ENCODE results near the gene TTC23L. TPM values are rescaled to one million over a fixed set of nuclear protein-coding genes. Genes with fewer than 3 reads are reported as not detected.
"Not testable (repeated sequence)": the region's sequence is repeated elsewhere in the genome, so short reads cannot be mapped to it uniquely, and the experiment has no call there.

Gene TTC23L
- total and polyA plus RNA-seq, 2 donors (not counting 1 experiment from before 2014, with no cell fraction given) = 0.24 to 0.33 TPM

DNA sequence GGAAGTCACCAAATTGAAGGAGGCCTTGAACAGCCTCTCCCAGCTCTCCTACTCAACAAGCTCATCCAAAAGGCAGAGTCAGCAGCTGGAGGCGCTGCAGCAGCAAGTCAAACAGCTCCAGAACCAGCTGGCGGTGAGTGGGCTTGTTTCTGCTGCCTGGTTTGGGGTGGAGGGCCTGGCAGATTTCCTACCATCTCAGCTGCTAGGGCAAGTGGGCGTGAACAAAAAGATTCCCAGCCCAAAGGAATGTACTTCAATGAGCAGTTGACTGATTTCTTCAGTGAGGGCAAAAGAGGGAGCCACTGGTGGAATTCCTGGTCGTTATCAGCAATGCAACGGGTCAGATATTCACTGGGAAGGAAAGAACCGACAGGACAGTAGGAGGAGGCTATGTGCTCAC is 12.6 kb upstream of the TTC23L start:
- peak in 1 of 2 donors; percentile 77 for DNase-seq (ENCODE audit: low read depth in 2 of 2)
- H3K36me3 ChIP-seq (ENCODE audit: control insufficient read depth, insufficient read depth, low read length) = peaks cover 23% of the 10 kb centered on the region
- no peak for TF ChIP-seq EZH2 (IDR thresholded peaks at IDR 0.05; ENCODE audit: low read length, missing control alignments)
- TF ChIP-seq, protein P1, sequence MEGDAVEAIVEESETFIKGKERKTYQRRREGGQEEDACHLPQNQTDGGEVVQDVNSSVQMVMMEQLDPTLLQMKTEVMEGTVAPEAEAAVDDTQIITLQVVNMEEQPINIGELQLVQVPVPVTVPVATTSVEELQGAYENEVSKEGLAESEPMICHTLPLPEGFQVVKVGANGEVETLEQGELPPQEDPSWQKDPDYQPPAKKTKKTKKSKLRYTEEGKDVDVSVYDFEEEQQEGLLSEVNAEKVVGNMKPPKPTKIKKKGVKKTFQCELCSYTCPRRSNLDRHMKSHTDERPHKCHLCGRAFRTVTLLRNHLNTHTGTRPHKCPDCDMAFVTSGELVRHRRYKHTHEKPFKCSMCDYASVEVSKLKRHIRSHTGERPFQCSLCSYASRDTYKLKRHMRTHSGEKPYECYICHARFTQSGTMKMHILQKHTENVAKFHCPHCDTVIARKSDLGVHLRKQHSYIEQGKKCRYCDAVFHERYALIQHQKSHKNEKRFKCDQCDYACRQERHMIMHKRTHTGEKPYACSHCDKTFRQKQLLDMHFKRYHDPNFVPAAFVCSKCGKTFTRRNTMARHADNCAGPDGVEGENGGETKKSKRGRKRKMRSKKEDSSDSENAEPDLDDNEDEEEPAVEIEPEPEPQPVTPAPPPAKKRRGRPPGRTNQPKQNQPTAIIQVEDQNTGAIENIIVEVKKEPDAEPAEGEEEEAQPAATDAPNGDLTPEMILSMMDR (conservative IDR thresholded peaks at IDR 0.05 in 1 of 2, IDR thresholded peaks at IDR 0.05 in 1 of 2; ENCODE audit: low read depth in 1 of 2, low read length in 2 of 2) = no peak

DNA sequence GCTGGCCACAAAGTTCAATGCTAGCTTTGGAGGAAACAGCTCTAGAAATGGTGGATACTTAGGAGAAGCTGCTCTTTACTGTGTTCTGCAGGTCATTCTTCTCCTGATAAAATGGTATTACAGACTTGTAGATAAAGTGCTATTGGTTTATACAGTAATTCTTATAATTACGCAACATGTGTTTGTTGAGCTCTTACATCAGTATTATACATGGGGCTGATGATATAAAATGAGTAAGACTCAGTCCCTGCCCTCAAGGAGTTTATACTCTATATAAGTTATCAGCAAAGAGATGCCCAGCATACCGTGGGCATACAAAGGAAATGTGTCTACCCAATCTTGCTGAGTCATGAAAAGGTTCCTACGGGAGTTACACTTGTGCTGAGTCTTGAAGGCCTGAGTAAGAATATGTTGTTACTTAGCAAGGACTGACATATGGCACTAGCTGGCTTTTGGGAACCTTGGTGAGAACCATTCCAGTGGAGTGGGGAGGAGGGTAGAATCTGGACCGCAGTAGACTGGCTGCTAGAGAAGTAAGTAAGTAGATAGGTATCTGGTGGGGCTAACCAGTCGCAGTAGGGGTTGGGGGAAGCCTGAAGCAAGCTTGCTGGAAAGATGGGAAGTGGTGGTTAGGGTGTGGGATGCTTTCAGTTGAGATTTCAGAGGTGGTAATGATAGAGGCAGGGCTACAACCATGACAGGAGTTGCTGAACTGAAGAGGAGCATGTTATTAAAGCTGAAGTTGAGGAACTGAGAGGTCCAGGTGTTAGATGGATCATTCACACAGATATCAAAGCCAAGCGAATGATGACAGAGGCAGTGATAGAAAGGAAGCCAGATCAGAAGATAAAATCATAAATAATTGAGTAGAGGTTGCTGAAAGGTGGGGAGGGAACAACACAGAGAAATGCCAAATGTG is 11.1 kb upstream of the TTC23L start:
- no peak overlapping the region for H2AFZ ChIP-seq (ENCODE audit: low read length)
- no peak overlapping the region for H3K9ac ChIP-seq (ENCODE audit: insufficient read depth, low read length)
- H3K36me3 ChIP-seq (ENCODE audit: control insufficient read depth, insufficient read depth, low read length) = peaks cover 21% of the 10 kb centered on the region
- no peaks in the 10 kb centered on the region for H3K27me3 ChIP-seq (ENCODE audit: control insufficient read depth, insufficient read depth, low read length)
- no peaks in the 10 kb centered on the region for H3K79me2 ChIP-seq (ENCODE audit: control insufficient read depth, insufficient read depth, low read length)
- no peaks in the 10 kb centered on the region for H3K9me3 ChIP-seq (ENCODE audit: control insufficient read depth, insufficient read depth, low read depth, low read length)
- no peak overlapping the region for H3K4me3 ChIP-seq (replicated peaks in 1 of 4; ENCODE audit: control extremely low read depth in 1 of 4, insufficient read depth in 1 of 4, low read depth in 3 of 4, low read length in 4 of 4)
- no peak overlapping the region for H3K27ac ChIP-seq (ENCODE audit: insufficient read depth, low read length)
- no peak overlapping the region for H3K4me2 ChIP-seq (ENCODE audit: extremely low read depth, insufficient read depth, low read length)
- DNase-seq (ENCODE audit: low read depth in 2 of 2) = no peak
- H4K20me1 ChIP-seq (ENCODE audit: control insufficient read depth, extremely low read depth, insufficient read depth, low read length) = no peaks in the 10 kb centered on the region
- no peaks in the 10 kb centered on the region for H3K4me1 ChIP-seq (ENCODE audit: control insufficient read depth, extremely low read depth, insufficient read depth, low read length)
- no peak for TF ChIP-seq EZH2 (IDR thresholded peaks at IDR 0.05; ENCODE audit: low read length, missing control alignments)
- TF ChIP-seq, protein P1 (conservative IDR thresholded peaks at IDR 0.05 in 1 of 2, IDR thresholded peaks at IDR 0.05 in 1 of 2; ENCODE audit: low read depth in 1 of 2, low read length in 2 of 2) = no peak

More for the DNA sequence above, 12.6 kb upstream of the TTC23L start:
- Histone ChIP-seq H3K4me2 (ENCODE audit: extremely low read depth, insufficient read depth, low read length) (no peak overlapping the region), H3K4me1 (ENCODE audit: control insufficient read depth, extremely low read depth, insufficient read depth, low read length) (no peaks in the 10 kb centered on the region), H3K79me2 (ENCODE audit: control insufficient read depth, insufficient read depth, low read length) (no peaks in the 10 kb centered on the region), H3K9me3 (ENCODE audit: control insufficient read depth, insufficient read depth, low read depth, low read length) (no peaks in the 10 kb centered on the region), H3K9ac (ENCODE audit: insufficient read depth, low read length) (no peak overlapping the region), H3K4me3 (replicated peaks in 1 of 4; ENCODE audit: control extremely low read depth in 1 of 4, insufficient read depth in 1 of 4, low read depth in 3 of 4, low read length in 4 of 4) (no peak overlapping the region), H3K27me3 (ENCODE audit: control insufficient read depth, insufficient read depth, low read length) (no peaks in the 10 kb centered on the region), H4K20me1 (ENCODE audit: control insufficient read depth, extremely low read depth, insufficient read depth, low read length) (no peaks in the 10 kb centered on the region), H3K27ac (ENCODE audit: insufficient read depth, low read length) (no peak overlapping the region), H2AFZ (ENCODE audit: low read length) (no peak overlapping the region)

DNA sequence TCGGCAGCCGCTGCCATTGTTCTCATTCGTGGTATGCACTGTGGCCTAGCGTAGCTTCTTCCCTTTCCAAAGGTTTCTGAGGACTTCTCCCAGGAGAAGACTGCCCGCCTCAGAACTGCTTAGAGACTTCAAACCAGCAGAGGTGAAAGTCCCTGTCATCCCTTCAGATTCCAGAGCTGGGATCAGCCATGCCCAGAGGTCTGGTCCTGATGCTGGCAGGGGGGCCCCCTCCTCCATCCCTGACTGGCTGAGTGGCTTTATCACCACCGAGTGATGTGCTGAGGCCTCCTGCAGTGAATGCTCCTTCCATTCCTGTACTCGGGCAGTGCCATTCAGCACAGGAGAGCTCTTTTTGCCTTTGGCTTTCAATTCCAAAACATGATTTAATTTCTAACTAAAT is 8.1 kb upstream of the TTC23L start:
- not testable (repeated sequence) for H3K4me1 ChIP-seq (ENCODE audit: control insufficient read depth, extremely low read depth, insufficient read depth, low read length); H3K9ac ChIP-seq (ENCODE audit: insufficient read depth, low read length); H3K4me2 ChIP-seq (ENCODE audit: extremely low read depth, insufficient read depth, low read length); H4K20me1 ChIP-seq (ENCODE audit: control insufficient read depth, extremely low read depth, insufficient read depth, low read length); DNase-seq (ENCODE audit: low read depth in 2 of 2); H2AFZ ChIP-seq (ENCODE audit: low read length); H3K9me3 ChIP-seq (ENCODE audit: control insufficient read depth, insufficient read depth, low read depth, low read length); H3K27me3 ChIP-seq (ENCODE audit: control insufficient read depth, insufficient read depth, low read length); H3K27ac ChIP-seq (ENCODE audit: insufficient read depth, low read length); H3K4me3 ChIP-seq (replicated peaks in 1 of 4; ENCODE audit: control extremely low read depth in 1 of 4, insufficient read depth in 1 of 4, low read depth in 3 of 4, low read length in 4 of 4); H3K79me2 ChIP-seq (ENCODE audit: control insufficient read depth, insufficient read depth, low read length)
- peaks cover 16% of the 10 kb centered on the region for H3K36me3 ChIP-seq (ENCODE audit: control insufficient read depth, insufficient read depth, low read length)
